OCI-LY1 (cell line): ENCODE results near the gene FMN1.

Experiments
- CTCF ChIP-seq: fragments of 200-600 bp; sonication (generic), shearing (Covaris generic); IDR thresholded peaks from 2 replicates; pipeline ENCODE4 v1.5.1; 2017; ENCODE audit warnings: mild to moderate bottlenecking, antibody characterized with exemption, low read length, moderate library complexity, mixed read lengths
- EZH2 ChIP-seq: fragments of 200-600 bp; sonication (generic), shearing (Covaris generic); IDR thresholded peaks from 2 replicates; pipeline ENCODE4 v1.8.0; 2017; ENCODE audit warnings: borderline replicate concordance, mixed run types, mild to moderate bottlenecking, antibody characterized with exemption, low read length, moderate library complexity, mixed read lengths

DNA sequence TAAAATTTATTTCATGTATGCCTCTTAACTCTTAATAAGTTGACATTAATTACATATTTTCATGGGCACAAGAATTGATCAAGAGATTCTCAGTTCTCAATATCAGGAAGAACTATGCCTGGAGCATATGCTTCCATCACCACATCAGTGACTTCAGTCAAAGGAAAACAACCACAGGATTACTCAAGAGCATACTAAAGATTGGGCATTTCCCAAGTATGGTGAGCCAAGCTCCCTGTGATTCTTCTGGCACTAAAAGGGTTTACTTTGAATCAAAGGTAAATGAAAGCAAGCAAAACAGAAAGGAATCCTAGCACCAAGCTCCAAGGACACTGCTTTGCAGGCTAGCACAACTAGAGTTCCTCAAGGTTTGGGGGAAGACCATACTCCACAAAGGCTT is 44.6 kb downstream of the FMN1 start:
- TF ChIP-seq CTCF (no peak), EZH2 (no peak)
